Right lobe of liver (tissue), 4 donors: ENCODE results near the gene MRPS18B.

Experiments
- CTCF ChIP-seq, 4 donors: fragments of 200-600 bp in 3 of 4; fragments of 450-650 bp in 1 of 4; IDR thresholded peaks; one replicate each; pipeline versions ENCODE4 v1.5.1 to v1.8.0; 2016 to 2022; ENCODE audit warnings: antibody characterized with exemption in 4 of 4, mild to moderate bottlenecking in 2 of 4
- POLR2A ChIP-seq: fragments of 450-650 bp; IDR thresholded peaks from one replicate; pipeline ENCODE4 v1.6.1; 2017; ENCODE audit warnings: antibody characterized with exemption, mild to moderate bottlenecking
- donor health status: DM: no; HTN: no; CAD: no.
- donor health status: DM: no; HTN: no; CAD: no.
- donor health status: DM: no; HTN: yes; CAD: no.

DNA sequence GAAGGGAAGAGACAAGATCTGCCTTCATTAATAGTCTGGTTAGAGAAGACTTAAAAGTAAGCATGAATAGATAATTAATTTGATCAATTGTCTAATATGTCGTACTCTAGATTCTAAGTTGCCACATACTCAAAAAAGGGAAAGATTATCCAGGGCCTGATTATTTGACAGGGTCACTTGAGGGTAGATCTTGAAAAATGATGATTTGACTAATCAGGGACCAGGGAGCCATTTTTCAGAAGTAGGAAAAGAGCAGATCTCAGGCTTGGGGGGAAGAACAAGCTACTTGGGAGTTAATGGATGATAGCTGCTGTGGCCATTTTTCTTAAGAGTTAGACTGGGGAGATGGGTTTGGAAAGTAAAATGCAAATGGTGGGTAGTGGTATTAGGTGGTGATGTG is 25.4 kb upstream of the MRPS18B start:
- TF ChIP-seq CTCF (IDR thresholded peaks at IDR 0.05) (no peak), POLR2A (no peak)
